ENCODE results near the gene RNF20.
"Not testable (repeated sequence)": the region's sequence is repeated elsewhere in the genome, so short reads cannot be mapped to it uniquely, and the experiment has no call there.

The RNF20 gene

GRCh38 chr9:101530076-101530711 lies 3.5 kb upstream of the RNF20 start:
- peak; percentile 22 for DNase-seq (ENCODE audit: low read depth)

GRCh38 chr9:101536351-101536750 lies 2.7 kb downstream of the RNF20 start:
- no peak for DNase-seq (ENCODE audit: low read depth)

- DNase-seq (ENCODE audit: low read depth), result no peak
These were observed 3.3 kb downstream of the RNF20 start for GRCh38 chr9:101536938-101537337.

- DNase-seq (ENCODE audit: low read depth), result no peak
These were observed 6.4 kb downstream of the RNF20 start for GRCh38 chr9:101540069-101540468.

- no peak for DNase-seq (ENCODE audit: low read depth)
These were observed 9.6 kb downstream of the RNF20 start for GRCh38 chr9:101543098-101543735.

- DNase-seq (ENCODE audit: low read depth), result not testable (repeated sequence)
These were observed 15.9 kb downstream of the RNF20 start for GRCh38 chr9:101549472-101550098.

- DNase-seq (ENCODE audit: low read depth), result no peak
These were observed 28.1 kb downstream of the RNF20 start for GRCh38 chr9:101561740-101562139.

GRCh38 chr9:101562966-101563365 lies 29.3 kb downstream of the RNF20 start:
- no peak for DNase-seq (ENCODE audit: low read depth)

GRCh38 chr9:101564252-101564651 lies 30.6 kb downstream of the RNF20 start:
- DNase-seq (ENCODE audit: low read depth), result no peak

GRCh38 chr9:101566904-101567724 lies 33.5 kb downstream of the RNF20 start:
- no peak for DNase-seq (ENCODE audit: low read depth)

- DNase-seq (ENCODE audit: low read depth), result no peak
These were observed 34.2 kb downstream of the RNF20 start for GRCh38 chr9:101567725-101568350.

- no peak for DNase-seq (ENCODE audit: low read depth)
These were observed 36.3 kb downstream of the RNF20 start for GRCh38 chr9:101569741-101570501.

- DNase-seq (ENCODE audit: low read depth), result no peak
These were observed 37.5 kb downstream of the RNF20 start for GRCh38 chr9:101571114-101571513.

- no peak for DNase-seq (ENCODE audit: low read depth)
These were observed 38.7 kb downstream of the RNF20 start for GRCh38 chr9:101572316-101572715.

GRCh38 chr9:101574731-101575333 lies 41.2 kb downstream of the RNF20 start:
- no peak for DNase-seq (ENCODE audit: low read depth)

- no peak for DNase-seq (ENCODE audit: low read depth)
These were observed 44.7 kb downstream of the RNF20 start for GRCh38 chr9:101578378-101578777.

GRCh38 chr9:101579711-101580545 lies 46.3 kb downstream of the RNF20 start:
- no peak for DNase-seq (ENCODE audit: low read depth)

GRCh38 chr9:101582553-101582952 lies 48.9 kb downstream of the RNF20 start:
- no peak for DNase-seq (ENCODE audit: low read depth)

- no peak for DNase-seq (ENCODE audit: low read depth)
These were observed 52.1 kb downstream of the RNF20 start for GRCh38 chr9:101585740-101586139.

- DNase-seq (ENCODE audit: low read depth), result no peak
These were observed 53.0 kb downstream of the RNF20 start for GRCh38 chr9:101586651-101587050.

All from T-helper 22 cell (primary cell).